ENCODE data around the gene STAMBP. TPM values are rescaled to one million over a fixed set of nuclear protein-coding genes. Genes with fewer than 3 reads are reported as not detected.

STAMBP gene
- total and polyA plus RNA-seq, 4 donors = 10.2 to 27.1 (median 15.9) TPM

DNA sequence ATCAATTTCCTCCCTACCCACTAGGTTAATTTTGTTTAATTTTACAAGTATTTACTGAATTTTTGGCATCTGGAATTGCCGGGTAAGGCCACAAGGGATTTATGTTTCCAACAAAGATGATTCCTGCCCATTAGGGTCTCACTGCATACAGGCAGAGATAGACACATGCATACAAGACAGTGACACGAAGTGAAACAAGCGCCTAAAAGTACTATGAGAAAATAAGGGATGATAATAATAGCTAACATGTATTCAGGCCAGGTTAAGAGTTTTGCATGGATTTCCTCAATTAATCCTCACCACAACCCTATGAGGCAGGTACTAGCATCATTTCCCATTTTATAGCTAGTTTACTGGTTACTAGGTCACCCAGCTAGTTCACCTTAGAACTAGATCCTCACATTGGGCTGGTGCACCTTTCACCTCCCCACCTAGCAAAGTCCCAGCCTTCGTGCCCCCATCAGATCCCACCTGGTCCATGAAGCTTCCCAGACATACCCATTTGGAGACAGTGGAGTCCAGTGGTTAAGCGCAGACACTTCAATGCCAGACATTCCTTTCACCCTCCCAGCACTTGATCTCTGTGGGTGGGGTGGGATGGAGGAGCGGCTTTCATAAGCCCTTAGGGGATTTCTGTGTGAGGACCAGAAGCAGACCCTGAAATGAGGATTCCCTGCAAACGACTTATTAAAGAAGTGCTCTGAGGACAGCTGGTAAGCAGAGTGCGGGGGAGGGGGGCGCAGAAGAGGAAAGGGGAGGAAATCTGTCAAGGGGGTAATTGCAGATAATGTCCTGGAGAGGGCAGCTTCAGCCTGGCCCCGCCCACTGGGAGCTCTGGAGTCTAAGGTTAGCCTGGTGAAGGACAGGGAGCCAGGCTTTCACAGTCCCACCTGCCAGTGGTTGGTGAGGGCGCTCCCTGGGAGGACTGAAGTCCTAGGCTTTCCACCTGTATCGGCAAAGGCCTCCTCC is 92.1 kb downstream of the STAMBP start:
- Histone ChIP-seq H3K4me3 (ENCODE audit: low read depth in 1 of 3, low read length in 3 of 3) (no peak overlapping the region), H3K9me3 (ENCODE audit: control insufficient read depth in 4 of 4, low read length in 3 of 4) (no peaks in the 10 kb centered on the region), H3K9ac (ENCODE audit: low read depth in 1 of 2, low read length in 2 of 2) (no peak overlapping the region), H3K36me3 (ENCODE audit: control insufficient read depth in 4 of 4, insufficient read depth in 3 of 4, low read depth in 1 of 4, low read length in 3 of 4) (no peaks in the 10 kb centered on the region), H3K27ac (ENCODE audit: low read depth in 1 of 2, low read length in 2 of 2) (no peak overlapping the region), H3K27me3 (ENCODE audit: control insufficient read depth in 4 of 4, insufficient read depth in 4 of 4, low read length in 3 of 4) (peaks cover 0 to 3% (median 1%) of the 10 kb centered on the region in 4 donors), H3K4me1 (ENCODE audit: control insufficient read depth in 4 of 4, insufficient read depth in 4 of 4, low read length in 3 of 4) (peaks cover 0 to under 1% (median 0%) of the 10 kb centered on the region in 4 donors)
- TF ChIP-seq RXRA (IDR thresholded peaks at IDR 0.05) = no peak
- TF ChIP-seq, protein P1, sequence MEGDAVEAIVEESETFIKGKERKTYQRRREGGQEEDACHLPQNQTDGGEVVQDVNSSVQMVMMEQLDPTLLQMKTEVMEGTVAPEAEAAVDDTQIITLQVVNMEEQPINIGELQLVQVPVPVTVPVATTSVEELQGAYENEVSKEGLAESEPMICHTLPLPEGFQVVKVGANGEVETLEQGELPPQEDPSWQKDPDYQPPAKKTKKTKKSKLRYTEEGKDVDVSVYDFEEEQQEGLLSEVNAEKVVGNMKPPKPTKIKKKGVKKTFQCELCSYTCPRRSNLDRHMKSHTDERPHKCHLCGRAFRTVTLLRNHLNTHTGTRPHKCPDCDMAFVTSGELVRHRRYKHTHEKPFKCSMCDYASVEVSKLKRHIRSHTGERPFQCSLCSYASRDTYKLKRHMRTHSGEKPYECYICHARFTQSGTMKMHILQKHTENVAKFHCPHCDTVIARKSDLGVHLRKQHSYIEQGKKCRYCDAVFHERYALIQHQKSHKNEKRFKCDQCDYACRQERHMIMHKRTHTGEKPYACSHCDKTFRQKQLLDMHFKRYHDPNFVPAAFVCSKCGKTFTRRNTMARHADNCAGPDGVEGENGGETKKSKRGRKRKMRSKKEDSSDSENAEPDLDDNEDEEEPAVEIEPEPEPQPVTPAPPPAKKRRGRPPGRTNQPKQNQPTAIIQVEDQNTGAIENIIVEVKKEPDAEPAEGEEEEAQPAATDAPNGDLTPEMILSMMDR (IDR thresholded peaks at IDR 0.05; ENCODE audit: low read depth, low read length, missing input control) = peak; percentile 17
- peak in 1 of 2 donors; percentile 55 for TF ChIP-seq RAD21 (IDR thresholded peaks at IDR 0.05)
- peak; percentile 47 for DNase-seq (ENCODE audit: low spot score)
- WGBS = 56% methylated on average over 12 of the region's 12 CpGs

DNA sequence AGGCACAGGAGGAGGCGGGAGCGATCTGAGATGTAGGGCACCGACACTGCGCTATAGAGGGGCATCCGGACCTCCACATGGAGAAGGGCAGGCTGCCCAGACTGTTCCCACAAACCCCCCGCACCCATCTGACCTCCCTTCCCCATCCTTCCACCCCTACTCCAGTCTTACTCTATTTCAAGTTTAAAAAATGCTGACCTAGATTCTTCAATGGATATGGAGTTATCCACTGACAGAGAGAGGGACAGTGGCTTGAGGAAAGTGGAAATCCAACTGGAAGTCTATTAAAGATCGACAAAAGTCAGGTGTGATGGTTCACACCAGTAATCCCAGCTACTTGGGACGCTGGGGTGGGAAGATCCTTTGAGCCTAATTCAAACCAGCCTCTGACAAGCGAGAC is 92.8 kb downstream of the STAMBP start:
- H3K9ac ChIP-seq (ENCODE audit: low read depth in 1 of 2, low read length in 2 of 2) = no peak overlapping the region
- H3K27me3 ChIP-seq (ENCODE audit: control insufficient read depth in 4 of 4, insufficient read depth in 4 of 4, low read length in 3 of 4) = peaks cover 0 to 3% (median 1%) of the 10 kb centered on the region in 4 donors
- H3K4me1 ChIP-seq (ENCODE audit: control insufficient read depth in 4 of 4, insufficient read depth in 4 of 4, low read length in 3 of 4) = peaks cover 0 to 3% (median 0%) of the 10 kb centered on the region in 4 donors
- no peak overlapping the region for H3K4me3 ChIP-seq (ENCODE audit: low read depth in 1 of 3, low read length in 3 of 3)
- 88% methylated on average over 9 of the region's 9 CpGs for WGBS
- DNase-seq (ENCODE audit: low spot score) = no peak
- no peak for TF ChIP-seq NR2F2 (IDR thresholded peaks at IDR 0.05)
- no peak for TF ChIP-seq YY1 (IDR thresholded peaks at IDR 0.05)
- no peak for TF ChIP-seq REST (IDR thresholded peaks at IDR 0.05)
- TF ChIP-seq, protein P2, sequence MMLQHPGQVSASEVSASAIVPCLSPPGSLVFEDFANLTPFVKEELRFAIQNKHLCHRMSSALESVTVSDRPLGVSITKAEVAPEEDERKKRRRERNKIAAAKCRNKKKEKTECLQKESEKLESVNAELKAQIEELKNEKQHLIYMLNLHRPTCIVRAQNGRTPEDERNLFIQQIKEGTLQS (IDR thresholded peaks at IDR 0.05) = no peak
- TF ChIP-seq SP1 (IDR thresholded peaks at IDR 0.05) = no peak
- TF ChIP-seq ZBTB33 (IDR thresholded peaks at IDR 0.05) = no peak
- TF ChIP-seq GABPA (IDR thresholded peaks at IDR 0.05 in 1 of 2, conservative IDR thresholded peaks at IDR 0.05 in 1 of 2) = no peak
- no peak for TF ChIP-seq RAD21 (IDR thresholded peaks at IDR 0.05)
- TF ChIP-seq TAF1 (conservative IDR thresholded peaks at IDR 0.05) = no peak
- TF ChIP-seq, protein P1 (IDR thresholded peaks at IDR 0.05; ENCODE audit: low read depth, low read length, missing input control) = no peak
- no peak for TF ChIP-seq EGR1 (IDR thresholded peaks at IDR 0.05; ENCODE audit: low read depth in 2 of 2)
- no peak for TF ChIP-seq HNF4G (IDR thresholded peaks at IDR 0.05)
- no peak for TF ChIP-seq MAX (IDR thresholded peaks at IDR 0.05)
- no peaks in the 10 kb centered on the region for H3K36me3 ChIP-seq (ENCODE audit: control insufficient read depth in 4 of 4, insufficient read depth in 3 of 4, low read depth in 1 of 4, low read length in 3 of 4)
- no peak overlapping the region for H3K27ac ChIP-seq (ENCODE audit: low read depth in 1 of 2, low read length in 2 of 2)
- H3K9me3 ChIP-seq (ENCODE audit: control insufficient read depth in 4 of 4, low read length in 3 of 4) = no peaks in the 10 kb centered on the region
